NCI-H1048 (cell line): ENCODE data around the gene SH3BP5L.
"Not testable (repeated sequence)": the region's sequence is repeated elsewhere in the genome, so short reads cannot be mapped to it uniquely, and the experiment has no call there.

Experiments
- DNase-seq: peaks from one replicate; lab custom pipeline; 2025; lab: John Stamatoyannopoulos, UW

The SH3BP5L gene

GRCh38 chr1:248850536-248851251, 25.0 kb upstream of the SH3BP5L start:
- no peak for DNase-seq

DNA sequence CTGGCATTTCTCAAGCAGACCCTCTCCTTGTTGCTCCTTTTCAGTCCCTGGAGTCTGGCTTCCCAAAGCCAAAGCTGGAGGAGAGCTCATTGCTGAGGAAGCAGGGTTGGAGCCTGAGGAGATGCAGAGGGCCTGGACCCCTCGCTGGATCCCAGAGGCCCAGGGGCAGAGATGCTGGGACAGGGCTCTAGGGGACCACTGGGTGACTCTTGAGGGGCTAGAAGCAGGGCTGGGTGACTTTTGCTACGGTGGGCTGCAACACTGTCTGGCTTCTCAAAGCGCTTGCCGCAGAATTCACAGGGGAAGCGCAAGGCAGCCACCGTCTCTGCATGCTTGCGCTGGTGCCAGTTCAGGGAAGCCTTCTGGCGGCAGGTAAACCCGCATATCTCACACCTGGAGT, 24.4 kb upstream of the SH3BP5L start:
- DNase-seq = no peak

DNA sequence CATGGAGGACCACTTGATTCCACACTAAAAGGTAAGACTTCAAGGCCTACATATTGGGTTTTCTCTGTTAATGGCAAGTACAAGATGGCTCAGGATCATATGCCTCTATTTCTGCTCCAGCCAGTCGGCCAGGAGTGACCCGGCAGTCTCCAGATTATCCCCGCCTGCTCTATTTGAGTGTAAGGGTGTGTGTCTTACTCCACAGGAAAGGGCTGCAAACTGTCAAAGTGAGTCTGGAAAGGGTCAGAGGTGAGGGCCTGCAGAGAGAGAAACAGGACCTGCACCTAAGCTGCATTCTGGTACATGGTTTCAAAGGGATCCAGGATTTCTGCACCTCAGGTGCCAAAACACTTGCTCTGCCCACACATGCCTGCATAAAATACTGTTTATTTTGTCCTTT, 23.9 kb upstream of the SH3BP5L start:
- no peak for DNase-seq

GRCh38 chr1:248849152-248849551, 23.4 kb upstream of the SH3BP5L start:
- no peak for DNase-seq

- DNase-seq = no peak
Measured at GRCh38 chr1:248848602-248849001, 22.9 kb upstream of the SH3BP5L start.

- DNase-seq = no peak
Measured at GRCh38 chr1:248847956-248848561, 22.3 kb upstream of the SH3BP5L start.

DNA sequence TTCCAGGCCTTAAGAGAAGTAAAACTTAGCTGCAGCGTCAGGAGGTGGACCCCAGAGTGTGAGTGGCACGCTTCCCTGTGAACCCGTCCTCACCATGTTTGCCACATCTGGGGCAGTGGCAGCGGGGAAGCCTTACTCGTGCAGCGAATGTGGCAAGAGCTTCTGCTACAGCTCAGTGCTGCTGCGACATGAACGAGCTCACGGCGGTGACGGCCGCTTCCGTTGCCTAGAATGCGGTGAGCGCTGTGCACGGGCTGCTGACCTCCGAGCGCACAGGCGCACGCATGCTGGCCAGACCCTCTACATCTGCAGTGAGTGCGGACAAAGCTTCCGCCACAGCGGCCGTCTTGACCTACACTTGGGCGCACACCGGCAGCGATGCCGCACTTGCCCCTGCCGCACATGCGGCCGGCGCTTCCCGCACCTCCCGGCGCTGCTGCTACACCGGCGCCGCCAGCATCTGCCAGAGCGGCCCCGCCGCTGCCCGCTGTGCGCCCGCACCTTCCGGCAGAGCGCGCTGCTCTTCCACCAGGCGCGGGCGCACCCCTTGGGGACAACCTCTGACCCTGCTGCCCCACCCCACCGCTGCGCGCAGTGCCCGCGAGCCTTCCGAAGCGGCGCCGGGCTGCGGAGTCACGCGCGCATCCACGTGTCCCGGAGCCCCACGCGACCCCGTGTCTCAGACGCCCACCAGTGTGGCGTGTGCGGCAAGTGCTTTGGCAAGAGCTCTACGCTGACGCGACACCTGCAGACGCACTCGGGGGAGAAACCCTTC, 21.7 kb upstream of the SH3BP5L start:
- DNase-seq = no peak

DNA sequence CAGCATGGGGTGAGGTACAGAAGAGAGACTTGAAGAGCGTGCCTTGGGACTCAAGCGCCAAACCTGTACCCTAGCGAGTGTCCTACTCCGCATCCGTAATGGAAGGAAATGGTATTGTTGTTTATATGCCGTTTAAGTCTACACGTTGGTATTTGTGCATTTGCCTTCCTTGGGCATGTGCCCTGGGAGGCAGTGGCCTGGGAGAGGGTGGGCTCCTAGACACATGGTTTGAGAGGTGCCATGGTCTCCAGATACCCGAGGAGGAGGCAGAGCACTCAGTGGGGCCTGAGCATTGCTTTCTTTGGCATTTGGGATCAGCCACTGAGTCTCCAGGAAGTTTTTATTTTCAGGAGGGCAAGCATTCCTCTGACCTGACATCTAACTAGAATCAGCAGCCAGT, 18.8 kb upstream of the SH3BP5L start:
- DNase-seq = no peak

GRCh38 chr1:248843687-248844086, 18.0 kb upstream of the SH3BP5L start:
- no peak for DNase-seq

DNA sequence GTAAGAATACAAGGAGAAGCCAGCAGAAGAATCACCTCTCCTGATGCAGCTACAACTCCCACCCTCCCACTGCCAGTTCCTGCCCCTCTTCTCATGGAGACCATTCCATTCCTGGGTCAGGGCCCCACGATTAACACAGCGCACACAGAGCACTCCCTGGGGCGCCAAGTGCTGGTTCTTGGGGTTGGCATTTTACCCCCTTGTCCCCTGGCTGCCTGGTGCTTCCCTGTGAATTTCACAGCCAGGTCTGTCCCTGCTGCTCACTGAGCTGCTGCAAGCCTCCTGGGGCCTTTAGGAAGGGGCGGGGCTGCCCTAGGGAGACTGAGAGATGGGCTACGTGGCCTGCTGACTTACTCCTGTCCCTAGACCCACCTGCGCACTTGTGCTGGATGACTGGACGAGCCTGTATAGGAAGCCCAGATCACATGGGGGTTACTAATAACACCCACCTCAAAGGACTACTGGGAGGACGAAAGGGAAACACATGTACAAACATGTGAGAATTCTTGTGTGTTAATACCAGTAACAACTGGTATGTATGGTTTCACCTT, 17.1 kb upstream of the SH3BP5L start:
- DNase-seq = no peak

DNA sequence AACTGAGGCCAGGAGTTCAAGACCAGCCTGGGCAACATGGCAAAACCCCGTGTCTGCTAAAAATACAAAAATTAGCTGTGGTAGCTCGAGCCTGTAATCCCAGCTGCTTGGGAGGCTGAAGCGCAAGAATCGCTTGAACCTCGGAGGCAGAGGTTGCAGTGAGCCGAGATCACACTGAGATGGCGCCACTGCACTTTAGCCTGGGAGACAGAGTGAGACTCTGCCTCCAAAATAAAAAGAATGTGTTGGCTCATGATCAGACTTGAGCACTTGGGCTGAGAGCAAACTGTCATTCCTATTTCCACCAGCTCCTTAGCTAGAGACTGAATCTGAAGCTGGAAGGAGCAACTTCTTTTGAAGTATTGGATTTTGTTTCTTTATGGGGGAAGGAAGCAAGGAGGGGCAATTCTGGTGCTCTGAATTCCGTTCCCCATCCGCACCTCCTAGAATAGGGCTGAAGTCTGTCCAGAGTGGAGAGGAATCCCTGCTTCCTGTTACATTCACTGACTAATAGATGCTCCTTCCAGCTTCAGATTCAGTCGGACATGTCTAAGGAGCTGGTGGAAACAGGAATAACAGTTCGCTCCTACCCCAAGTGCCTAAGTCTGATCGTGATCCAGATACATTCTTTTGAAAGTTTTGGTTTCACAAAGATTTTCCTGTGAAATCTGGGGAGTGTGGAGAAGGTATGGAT, 16.1 kb upstream of the SH3BP5L start:
- DNase-seq = no peak

- no peak for DNase-seq
Measured at GRCh38 chr1:248840946-248841345, 15.2 kb upstream of the SH3BP5L start.

DNA sequence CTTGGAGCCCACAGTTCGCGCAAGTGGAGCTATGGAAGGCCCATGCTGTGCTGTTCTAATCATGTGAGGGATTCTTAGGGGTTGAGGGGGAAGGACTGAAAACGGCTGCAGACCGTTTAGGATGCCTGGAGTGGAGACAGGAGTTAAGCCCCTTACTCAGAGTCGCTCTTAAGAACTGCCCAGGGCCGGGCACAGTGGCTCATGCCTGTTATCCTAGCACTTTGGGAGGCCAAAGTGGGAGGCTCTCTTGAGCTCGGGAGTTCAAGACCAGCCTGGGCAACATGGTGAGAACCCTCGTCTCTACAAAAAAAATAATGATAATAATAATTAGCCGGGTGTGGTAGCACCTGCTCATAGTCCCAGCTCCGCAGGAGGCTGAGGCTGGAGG, 13.4 kb upstream of the SH3BP5L start:
- no peak for DNase-seq

DNA sequence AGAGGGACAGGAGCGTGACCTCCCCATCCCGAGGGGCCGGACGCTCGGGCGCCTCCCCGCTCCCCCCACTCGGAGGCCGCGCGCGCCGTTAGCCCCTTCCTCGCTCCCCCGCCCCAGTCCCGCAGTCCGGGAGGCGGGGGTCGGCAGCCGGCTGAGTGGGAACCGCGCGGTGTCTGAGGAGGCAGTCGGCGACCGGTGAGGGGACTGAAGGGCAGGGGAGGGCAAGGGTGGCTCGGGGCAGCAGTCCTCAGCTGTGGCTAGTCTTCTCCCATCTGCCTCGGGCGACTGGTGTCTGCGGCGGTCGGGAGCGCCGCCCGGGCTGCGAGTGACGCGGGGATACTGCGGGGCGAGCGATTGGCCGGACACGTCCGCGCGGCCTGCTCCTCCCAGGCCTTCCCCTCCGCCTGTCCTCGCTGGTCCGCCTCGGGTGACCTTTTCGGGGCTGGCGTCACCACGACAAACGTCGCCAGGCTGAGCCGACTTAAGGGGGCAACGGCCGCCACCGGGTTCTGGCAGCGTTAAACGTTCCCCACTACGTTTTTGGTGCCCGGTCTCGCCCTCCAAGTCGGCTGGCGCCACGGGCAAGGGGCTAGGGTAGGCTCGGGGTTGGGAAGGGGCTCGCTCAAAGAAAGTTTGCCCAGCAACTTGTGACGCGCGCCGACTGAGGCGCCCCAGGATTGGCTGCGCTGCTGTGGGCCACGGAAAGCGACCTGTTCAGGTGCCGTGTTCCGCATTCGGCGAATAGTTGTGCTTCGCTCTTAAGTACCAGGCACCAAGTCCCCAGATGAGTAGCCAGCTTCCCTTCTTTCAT, 12.8 kb upstream of the SH3BP5L start:
- peak; percentile 91 for DNase-seq

- DNase-seq = peak; percentile 99
Measured at GRCh38 chr1:248837781-248838356, 12.2 kb upstream of the SH3BP5L start, which contains the start of gene ZNF672. ZNF672 (plus strand) TSS chr1:248838224; CDS start chr1:248847275, 9,051 bp downstream.

DNA sequence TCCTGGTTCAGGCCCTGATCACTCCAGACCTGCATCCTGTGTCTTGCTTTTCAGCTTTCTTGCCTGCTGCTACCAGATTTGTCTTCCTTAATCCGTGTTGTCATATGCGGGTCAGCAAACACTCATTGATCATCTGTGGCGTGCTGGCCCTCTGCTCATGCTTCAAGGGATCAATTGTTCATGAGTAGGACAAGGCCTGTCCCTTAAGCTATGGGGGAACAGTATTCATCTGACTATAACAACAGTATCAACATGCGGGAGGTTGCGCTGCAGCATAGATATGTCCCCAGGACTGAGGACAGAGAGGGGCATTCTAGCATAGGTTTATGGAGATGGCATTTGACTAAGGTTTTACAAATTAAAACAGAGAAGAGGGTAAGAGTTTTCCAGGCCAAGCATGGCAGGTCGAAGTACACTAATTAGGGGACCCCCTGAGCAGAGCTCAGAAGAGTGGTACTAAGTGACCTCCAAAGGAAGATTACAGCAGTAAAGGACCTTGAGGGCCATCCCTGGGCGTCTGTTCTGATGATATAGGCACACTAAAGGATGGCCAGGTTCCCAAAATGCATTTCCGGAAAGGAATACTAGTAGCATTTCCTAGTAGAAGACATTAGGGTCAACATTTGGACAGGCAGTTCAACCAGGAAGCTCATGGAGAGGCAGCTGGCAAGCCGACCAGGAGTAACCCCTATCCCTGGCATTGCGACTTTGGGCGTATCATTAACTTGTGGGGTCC, 11.5 kb upstream of the SH3BP5L start:
- DNase-seq = no peak

DNA sequence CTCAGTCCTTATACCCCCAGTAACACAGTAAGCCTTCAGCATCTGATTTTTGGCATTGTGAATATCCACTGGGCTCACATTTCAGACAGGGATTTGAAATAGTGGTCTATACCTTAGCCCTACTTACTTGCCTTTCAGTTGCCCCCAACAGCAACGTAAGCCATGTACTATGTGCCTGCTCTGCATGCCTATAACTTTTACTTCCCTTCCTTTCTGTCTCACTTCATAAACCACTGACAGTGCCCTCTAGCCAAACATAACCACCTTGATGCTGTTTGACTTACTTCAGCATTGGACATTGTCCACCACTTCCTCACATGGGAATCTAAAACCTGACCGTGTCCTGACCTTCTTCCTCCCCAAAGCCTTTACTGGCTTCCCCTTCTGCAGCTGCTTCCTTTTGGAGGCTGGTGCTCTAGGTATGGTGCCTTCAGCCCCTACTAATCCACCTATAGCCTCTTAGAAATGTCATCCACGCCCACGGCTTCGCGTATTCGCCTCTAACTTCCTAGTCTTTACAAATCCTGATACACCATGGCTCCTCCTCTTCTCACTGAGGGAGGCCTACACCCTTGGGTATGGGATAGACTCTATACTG, 8.7 kb upstream of the SH3BP5L start:
- DNase-seq = no peak

GRCh38 chr1:248831842-248832241, 6.1 kb upstream of the SH3BP5L start:
- DNase-seq = no peak

- DNase-seq = not testable (repeated sequence)
Measured at GRCh38 chr1:248830718-248831017, 5.0 kb upstream of the SH3BP5L start.

DNA sequence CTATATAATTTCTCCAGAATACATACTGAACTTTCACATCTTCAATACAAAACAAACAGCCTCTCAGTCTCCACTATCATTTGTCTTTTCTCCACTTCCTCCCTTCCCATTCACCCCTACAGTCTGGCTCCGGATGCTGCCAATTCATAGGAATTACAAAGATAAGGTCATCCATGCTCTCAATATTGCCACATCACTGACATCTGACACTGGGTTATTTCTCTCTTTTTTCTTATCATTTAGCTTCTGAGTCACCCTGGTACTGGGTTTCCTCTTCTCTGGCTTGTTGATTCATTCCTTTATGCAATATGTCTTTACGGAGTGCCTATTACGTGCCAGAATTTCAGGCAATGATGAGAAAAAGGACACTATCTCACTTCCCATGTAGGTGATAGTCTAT, 3.1 kb upstream of the SH3BP5L start:
- no peak for DNase-seq
